ENCODE measurements around the gene SLC39A5. TPM values are rescaled to one million over a fixed set of nuclear protein-coding genes. Genes with fewer than 3 reads are reported as not detected.

The SLC39A5 gene
- total RNA-seq, 1 donor from 2014 or later = 23.0 TPM

DNA sequence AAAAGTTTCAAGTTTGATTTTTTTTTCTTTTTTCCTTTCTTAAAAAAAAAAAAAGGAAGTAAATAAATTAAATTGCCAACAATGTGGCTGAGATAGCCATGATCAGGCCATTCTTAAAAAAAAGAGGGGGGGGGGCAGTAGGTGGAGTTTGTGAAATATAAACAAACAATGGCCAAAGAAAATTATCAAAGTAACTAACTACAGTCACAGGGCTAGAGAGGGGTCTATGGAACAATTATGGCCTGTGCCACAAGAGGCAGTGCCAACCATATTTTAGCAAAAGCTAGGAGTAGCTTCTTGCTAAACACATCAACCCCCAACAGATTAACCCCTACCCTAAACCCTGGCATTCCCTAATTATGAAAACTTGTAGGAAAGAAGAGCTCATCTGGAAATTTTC, 24.4 kb upstream of the SLC39A5 start:
- Mint-ChIP-seq H3K4me3 (no peak overlapping the region), H3K36me3 (peaks cover 21% of the 10 kb centered on the region), H3K27ac (no peak overlapping the region), H3K4me1 (ENCODE audit: unreplicated experiment) (no peaks in the 10 kb centered on the region), H3K27me3 (no peaks in the 10 kb centered on the region), H3K9me3 (no peaks in the 10 kb centered on the region)
- DNase-seq (ENCODE audit: extremely low spot score, unreplicated experiment) = no peak
- TF ChIP-seq, protein P1, sequence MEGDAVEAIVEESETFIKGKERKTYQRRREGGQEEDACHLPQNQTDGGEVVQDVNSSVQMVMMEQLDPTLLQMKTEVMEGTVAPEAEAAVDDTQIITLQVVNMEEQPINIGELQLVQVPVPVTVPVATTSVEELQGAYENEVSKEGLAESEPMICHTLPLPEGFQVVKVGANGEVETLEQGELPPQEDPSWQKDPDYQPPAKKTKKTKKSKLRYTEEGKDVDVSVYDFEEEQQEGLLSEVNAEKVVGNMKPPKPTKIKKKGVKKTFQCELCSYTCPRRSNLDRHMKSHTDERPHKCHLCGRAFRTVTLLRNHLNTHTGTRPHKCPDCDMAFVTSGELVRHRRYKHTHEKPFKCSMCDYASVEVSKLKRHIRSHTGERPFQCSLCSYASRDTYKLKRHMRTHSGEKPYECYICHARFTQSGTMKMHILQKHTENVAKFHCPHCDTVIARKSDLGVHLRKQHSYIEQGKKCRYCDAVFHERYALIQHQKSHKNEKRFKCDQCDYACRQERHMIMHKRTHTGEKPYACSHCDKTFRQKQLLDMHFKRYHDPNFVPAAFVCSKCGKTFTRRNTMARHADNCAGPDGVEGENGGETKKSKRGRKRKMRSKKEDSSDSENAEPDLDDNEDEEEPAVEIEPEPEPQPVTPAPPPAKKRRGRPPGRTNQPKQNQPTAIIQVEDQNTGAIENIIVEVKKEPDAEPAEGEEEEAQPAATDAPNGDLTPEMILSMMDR (conservative IDR thresholded peaks at IDR 0.05) = peak; percentile 28

DNA sequence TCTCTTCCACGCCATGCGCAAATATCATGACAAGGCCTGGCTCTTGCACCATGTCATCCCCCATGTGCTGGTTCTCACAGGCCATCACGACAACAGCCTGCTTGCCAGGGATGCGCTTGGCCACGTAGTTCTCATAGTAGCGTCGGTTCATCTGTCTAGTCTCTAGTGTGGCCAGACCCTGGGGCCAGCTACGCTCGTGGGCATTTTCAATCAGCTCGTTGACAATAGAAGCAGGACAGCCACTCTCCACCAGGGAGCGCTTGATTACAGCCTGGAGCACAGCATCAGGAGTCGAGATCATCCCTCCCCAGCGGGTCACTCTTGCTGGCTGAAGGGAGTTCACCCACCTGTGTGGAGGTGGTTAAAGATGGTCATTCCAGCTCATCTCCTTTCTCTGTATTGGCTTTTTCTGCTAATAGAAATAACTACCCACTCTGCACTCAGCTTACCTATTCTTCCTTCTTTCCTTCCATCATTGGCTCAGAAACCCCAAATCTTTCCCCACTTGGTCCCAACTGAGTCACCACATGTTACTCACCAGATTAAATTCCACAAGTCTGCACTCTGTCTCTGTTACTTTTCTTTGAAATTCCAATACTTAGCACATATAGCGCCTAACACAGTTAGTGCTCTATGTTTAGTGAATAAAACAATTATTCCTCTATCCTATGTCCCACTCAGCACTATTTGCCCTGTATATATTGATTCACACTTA, 23.2 kb upstream of the SLC39A5 start:
- no peak for DNase-seq (ENCODE audit: extremely low spot score, unreplicated experiment)
- H3K4me3 Mint-ChIP-seq = no peak overlapping the region
- H3K27ac Mint-ChIP-seq = no peak overlapping the region
- H3K4me1 Mint-ChIP-seq (ENCODE audit: unreplicated experiment) = no peaks in the 10 kb centered on the region
- no peaks in the 10 kb centered on the region for H3K9me3 Mint-ChIP-seq
- H3K36me3 Mint-ChIP-seq = peaks cover 28% of the 10 kb centered on the region
- no peaks in the 10 kb centered on the region for H3K27me3 Mint-ChIP-seq
- TF ChIP-seq, protein P1 (conservative IDR thresholded peaks at IDR 0.05) = peak; percentile 73

DNA sequence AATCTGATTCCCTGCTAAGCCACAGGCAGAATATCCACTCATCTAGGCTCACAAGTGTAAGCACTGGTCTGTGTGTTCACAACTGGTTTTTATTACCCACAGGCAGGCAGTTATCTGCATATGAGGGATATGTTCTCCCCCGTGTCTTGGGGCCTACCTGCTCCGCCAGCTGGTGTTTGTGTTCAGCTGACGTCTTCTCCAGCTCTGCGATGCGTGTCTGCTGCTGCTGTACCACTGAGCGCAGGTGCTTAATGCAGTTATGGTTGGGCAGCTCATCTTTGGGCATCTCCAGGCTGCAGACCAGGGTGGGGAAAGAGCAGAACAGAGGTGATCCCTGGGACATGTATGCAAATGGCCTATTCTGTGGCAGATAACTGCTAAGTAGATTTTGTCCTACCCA, 21.8 kb upstream of the SLC39A5 start:
- no peak for DNase-seq (ENCODE audit: extremely low spot score, unreplicated experiment)
- H3K9me3 Mint-ChIP-seq = no peaks in the 10 kb centered on the region
- H3K4me1 Mint-ChIP-seq (ENCODE audit: unreplicated experiment) = no peaks in the 10 kb centered on the region
- peaks cover 32% of the 10 kb centered on the region for H3K36me3 Mint-ChIP-seq
- no peaks in the 10 kb centered on the region for H3K27me3 Mint-ChIP-seq
- H3K4me3 Mint-ChIP-seq = no peak overlapping the region
- TF ChIP-seq, protein P1 (conservative IDR thresholded peaks at IDR 0.05) = no peak
- no peak overlapping the region for H3K27ac Mint-ChIP-seq

DNA sequence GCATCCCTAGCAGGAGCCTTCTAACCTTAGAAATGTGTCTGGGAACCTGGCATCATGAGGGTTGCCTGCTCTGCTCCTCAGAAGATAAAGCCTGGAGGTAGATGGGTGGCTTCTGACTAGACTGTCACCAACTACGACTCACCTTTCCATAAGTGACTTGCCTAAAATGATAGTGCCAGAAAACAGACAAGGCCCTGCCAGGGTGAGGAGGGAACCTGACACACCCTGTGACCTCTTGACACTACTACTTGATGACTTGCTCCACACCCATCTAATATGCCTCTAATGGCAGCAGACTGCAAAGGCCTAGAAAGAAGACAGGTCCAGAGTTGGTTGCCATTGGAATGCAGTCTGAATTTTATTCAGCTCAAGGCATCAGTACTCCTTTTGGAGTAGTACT, 17.5 kb upstream of the SLC39A5 start:
- no peaks in the 10 kb centered on the region for H3K27me3 Mint-ChIP-seq
- H3K4me3 Mint-ChIP-seq = no peak overlapping the region
- no peaks in the 10 kb centered on the region for H3K4me1 Mint-ChIP-seq (ENCODE audit: unreplicated experiment)
- DNase-seq (ENCODE audit: extremely low spot score, unreplicated experiment) = no peak
- no peaks in the 10 kb centered on the region for H3K9me3 Mint-ChIP-seq
- H3K27ac Mint-ChIP-seq = no peak overlapping the region
- H3K36me3 Mint-ChIP-seq = peaks cover 39% of the 10 kb centered on the region
- TF ChIP-seq, protein P1 (conservative IDR thresholded peaks at IDR 0.05) = no peak

DNA sequence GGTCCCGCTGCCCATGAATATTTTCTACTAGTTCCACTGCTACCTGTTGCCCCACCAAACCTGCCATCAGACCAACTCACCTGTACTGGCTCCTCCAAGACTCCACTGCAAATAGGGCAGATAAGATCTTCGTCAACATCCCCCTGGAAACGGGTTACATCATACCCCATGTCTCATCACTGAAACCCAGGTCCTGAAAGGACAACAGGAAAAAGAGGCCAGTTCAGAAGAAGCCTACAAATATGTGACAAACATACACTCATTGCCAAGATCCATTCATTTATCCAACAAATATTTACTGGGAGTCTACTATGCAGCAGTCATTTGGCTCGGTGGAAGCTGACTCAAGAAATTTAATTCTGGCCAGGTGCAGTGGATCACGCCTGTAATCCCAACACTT, 16.0 kb upstream of the SLC39A5 start:
- Mint-ChIP-seq H3K27ac (no peak overlapping the region), H3K36me3 (peaks cover 36% of the 10 kb centered on the region), H3K4me3 (no peak overlapping the region), H3K9me3 (no peaks in the 10 kb centered on the region), H3K27me3 (no peaks in the 10 kb centered on the region), H3K4me1 (ENCODE audit: unreplicated experiment) (no peaks in the 10 kb centered on the region)
- DNase-seq (ENCODE audit: extremely low spot score, unreplicated experiment) = no peak
- TF ChIP-seq, protein P1 (conservative IDR thresholded peaks at IDR 0.05) = no peak
